ENCODE data around the gene SLC4A1. TPM values are rescaled to one million over a fixed set of nuclear protein-coding genes. Genes with fewer than 3 reads are reported as not detected.

The SLC4A1 gene
- total and polyA plus RNA-seq, 3 donors from 2014 or later: 0.12 to 0.71 (median 0.37) TPM

GRCh38 chr17:44207319-44207718 lies 60.6 kb downstream of the SLC4A1 start:
- TF ChIP-seq POLR2A (IDR thresholded peaks at IDR 0.05) (no peak), CTCF (IDR thresholded peaks at IDR 0.05) (no peak)
- 88 to 89% methylated on average over 17 of the region's 17 CpGs for WGBS, 2 donors
- Histone ChIP-seq H3K36me3 (ENCODE audit: low read depth, missing control alignments) (peaks cover 5% of the 10 kb centered on the region), H3K4me1 (peaks cover 12% of the 10 kb centered on the region), H3K27ac (no peak overlapping the region), H3K27me3 (no peaks in the 10 kb centered on the region), H3K4me3 (no peak overlapping the region), H3K9me3 (no peaks in the 10 kb centered on the region)
- intact Hi-C loops (cut with DNase I; ENCODE audit: low total_unique reads): no loop called here
- no peak for DNase-seq

- TF ChIP-seq CTCF (IDR thresholded peaks at IDR 0.05) (no peak), POLR2A (IDR thresholded peaks at IDR 0.05) (no peak)
- intact Hi-C loops (cut with DNase I; ENCODE audit: low total_unique reads): no loop called here
- no peaks in the 10 kb centered on the region for H3K27me3 ChIP-seq
- no peak overlapping the region for H3K27ac ChIP-seq
- peaks cover 5% of the 10 kb centered on the region for H3K36me3 ChIP-seq (ENCODE audit: low read depth, missing control alignments)
- no peak overlapping the region for H3K4me3 ChIP-seq
- WGBS, 2 donors: 77 to 86% methylated on average over 2 to 6 of the region's 6 CpGs
- DNase-seq: no peak
- H3K4me1 ChIP-seq: peaks cover 11% of the 10 kb centered on the region
- no peaks in the 10 kb centered on the region for H3K9me3 ChIP-seq
Measured at GRCh38 chr17:44206825-44207155, 61.1 kb downstream of the SLC4A1 start.

- TF ChIP-seq CTCF (IDR thresholded peaks at IDR 0.05) (no peak), POLR2A (IDR thresholded peaks at IDR 0.05) (no peak)
- peaks cover 8% of the 10 kb centered on the region for H3K4me1 ChIP-seq
- H3K27ac ChIP-seq: no peak overlapping the region
- 55 to 70% methylated on average over 12 to 13 of the region's 13 CpGs for WGBS, 2 donors
- DNase-seq: no peak
- H3K36me3 ChIP-seq (ENCODE audit: low read depth, missing control alignments): peaks cover 5% of the 10 kb centered on the region
- no peak overlapping the region for H3K4me3 ChIP-seq
- H3K9me3 ChIP-seq: no peaks in the 10 kb centered on the region
- H3K27me3 ChIP-seq: no peaks in the 10 kb centered on the region
- intact Hi-C loops (cut with DNase I; ENCODE audit: low total_unique reads): no loop called here
Measured at GRCh38 chr17:44205962-44206824, 61.7 kb downstream of the SLC4A1 start.

GRCh38 chr17:44204441-44204882 lies 63.5 kb downstream of the SLC4A1 start:
- H3K27ac ChIP-seq: no peak overlapping the region
- TF ChIP-seq CTCF (IDR thresholded peaks at IDR 0.05) (no peak), POLR2A (IDR thresholded peaks at IDR 0.05) (no peak)
- DNase-seq: no peak

More at GRCh38 chr17:44204441-44204882, 63.5 kb downstream of the SLC4A1 start:
- no peaks in the 10 kb centered on the region for H3K9me3 ChIP-seq
- WGBS, 2 donors: 49 to 67% methylated on average over 5 of the region's 5 CpGs
- peaks cover 5% of the 10 kb centered on the region for H3K36me3 ChIP-seq (ENCODE audit: low read depth, missing control alignments)
- no peaks in the 10 kb centered on the region for H3K27me3 ChIP-seq
- intact Hi-C loops (cut with DNase I; ENCODE audit: low total_unique reads): no loop called here
- no peaks in the 10 kb centered on the region for H3K4me1 ChIP-seq
- H3K4me3 ChIP-seq: no peak overlapping the region

Data from testis (tissue), 3 donors.